HepG2 (cell line): ENCODE results near the gene CSH1. TPM values are rescaled to one million over a fixed set of nuclear protein-coding genes. Genes with fewer than 3 reads are reported as not detected.
A peak's percentile ranks its signal among the peaks of the same experiment; 100 is the strongest.

Experiments used
- BRD4 ChIP-seq: sonication (generic); formaldehyde crosslinking; IDR thresholded peaks from 2 replicates; pipeline ENCODE4 v1.4.0; 2020; ENCODE audit warnings: missing genetic modification reagents
- CCDC6 ChIP-seq: sonication (generic); formaldehyde crosslinking; IDR thresholded peaks from 2 replicates; pipeline ENCODE4 v1.8.1; 2022; ENCODE audit warnings: mild to moderate bottlenecking, missing genetic modification reagents, moderate library complexity
- FOXA1 ChIP-seq, 2 experiments: fragments of 450-650 bp in 1 of 2; sonication (generic) in 1 of 2; formaldehyde crosslinking in 1 of 2; IDR thresholded peaks; 2 replicates each; pipeline versions ENCODE4 v1.4.0 to v1.6.1; 2016 to 2020; ENCODE audit warnings: missing genetic modification reagents in 1 of 2
- HNF4G ChIP-seq, 2 experiments: sonication (generic) in 1 of 2; formaldehyde crosslinking in 1 of 2; IDR thresholded peaks; 2 replicates each; pipeline versions ENCODE4 v1.4.0 to v1.6.1; 2011 to 2020; ENCODE audit warnings: borderline replicate concordance in 2 of 2, low read depth in 2 of 2, mild to moderate bottlenecking in 2 of 2, low read length in 1 of 2, missing genetic modification reagents in 1 of 2, moderate library complexity in 1 of 2
- KAT2B ChIP-seq: fragments of 150-350 bp; IDR thresholded peaks from 2 replicates; pipeline ENCODE4 v1.6.1; 2014; ENCODE audit warnings: low read depth, low read length, borderline replicate concordance
- POLR2A ChIP-seq, 2 experiments: IDR thresholded peaks; 2 replicates each; pipeline ENCODE4 v1.6.1; 2011; ENCODE audit warnings: low read depth in 2 of 2, low read length in 2 of 2, mild to moderate bottlenecking in 1 of 2, moderate library complexity in 1 of 2; ENCODE audit not compliant: insufficient read depth in 1 of 2
- RXRB ChIP-seq: IDR thresholded peaks from 2 replicates; pipeline ENCODE4 v1.6.1; 2016; ENCODE audit warnings: borderline replicate concordance, missing genetic modification reagents, missing compliant biosample characterization
- SCMH1 ChIP-seq: sonication (generic); formaldehyde crosslinking; IDR thresholded peaks from 2 replicates; pipeline ENCODE4 v1.9.0; 2021; ENCODE audit warnings: missing genetic modification reagents, mild to moderate bottlenecking, borderline replicate concordance
- SOX5 ChIP-seq: IDR thresholded peaks from 2 replicates; pipeline ENCODE4 v1.6.1; 2016; ENCODE audit warnings: borderline replicate concordance
- SRSF4 ChIP-seq: fragments of 200-400 bp; formaldehyde crosslinking; IDR thresholded peaks from one replicate; pipeline ENCODE4 v1.6.1; 2018; ENCODE audit warnings: mild to moderate bottlenecking, low read depth, low read length, moderate library complexity; ENCODE audit not compliant: poor library complexity, severe bottlenecking
- SRSF9 ChIP-seq: fragments of 200-400 bp; formaldehyde crosslinking; IDR thresholded peaks from 2 replicates; pipeline ENCODE4 v1.6.1; 2018; ENCODE audit warnings: borderline replicate concordance, mild to moderate bottlenecking, low read depth, low read length; ENCODE audit not compliant: insufficient read depth, poor library complexity, severe bottlenecking
- ZNF207 ChIP-seq: fragments of 450-650 bp; IDR thresholded peaks from 2 replicates; pipeline ENCODE4 v1.6.1; 2016; ENCODE audit warnings: antibody characterized with exemption, borderline replicate concordance
- ZNF329 ChIP-seq: sonication (generic); formaldehyde crosslinking; IDR thresholded peaks from 2 replicates; pipeline ENCODE4 v1.9.0; 2021; ENCODE audit warnings: low read depth, mild to moderate bottlenecking, missing genetic modification reagents
- ZNF335 ChIP-seq: sonication (generic); formaldehyde crosslinking; IDR thresholded peaks from 2 replicates; pipeline ENCODE4 v1.4.0; 2020; ENCODE audit warnings: missing genetic modification reagents
- ZNF33A ChIP-seq: sonication (generic); formaldehyde crosslinking; IDR thresholded peaks from 2 replicates; pipeline ENCODE4 v1.5.1; 2020; ENCODE audit warnings: missing genetic modification reagents, mild to moderate bottlenecking, moderate library complexity, borderline replicate concordance
- ZNF501 ChIP-seq: sonication (generic); formaldehyde crosslinking; IDR thresholded peaks from 2 replicates; pipeline ENCODE4 v1.5.1; 2020; ENCODE audit warnings: mild to moderate bottlenecking, moderate library complexity, missing genetic modification reagents
- ZNF550 ChIP-seq: sonication (generic); formaldehyde crosslinking; IDR thresholded peaks from 2 replicates; pipeline ENCODE4 v1.4.0; 2020; ENCODE audit warnings: mild to moderate bottlenecking, missing genetic modification reagents, borderline replicate concordance
- ZNF629 ChIP-seq: sonication (generic); formaldehyde crosslinking; conservative IDR thresholded peaks from 2 replicates; pipeline ENCODE4 v1.5.0; 2020; ENCODE audit warnings: missing genetic modification reagents
- polyA plus RNA-seq, 8 experiments: library from polyadenylated mRNA; depleted of rRNA in 3 of 8; stranded (reverse) in 7 of 8; unstranded in 1 of 8; fragments of >200 nt; fragmentation: Illumina TruSeq in 4 of 8; extraction: Trizol in 4 of 8; gene quantifications; 2 replicates each; pipeline versions ENCODE4 v1.2.1 to v1.2.3, GENCODE V29; 2011 to 2016; ENCODE audit warnings: low read depth in 4 of 8, missing spikeins in 1 of 8, mixed read lengths in 1 of 8; ENCODE audit not compliant: insufficient read depth in 1 of 8
- total RNA-seq, 5 experiments: library from RNA; depleted of rRNA; stranded (reverse); fragments of >200 nt; fragmentation: Illumina TruSeq; extraction: Trizol; gene quantifications; 2 replicates each; pipeline ENCODE4 v1.2.3, GENCODE V29; 2016; ENCODE audit warnings: low read depth in 1 of 5
- TF ChIP-seq, protein P1 (sequence below): sonication (generic); formaldehyde crosslinking; IDR thresholded peaks from 2 replicates; pipeline ENCODE4 v1.5.0; 2020; ENCODE audit warnings: missing genetic modification reagents, mild to moderate bottlenecking, borderline replicate concordance
- TF ChIP-seq, protein P2 (sequence below): sonication (generic); formaldehyde crosslinking; IDR thresholded peaks from 2 replicates; pipeline ENCODE4 v1.4.0; 2020; ENCODE audit warnings: low read depth, mild to moderate bottlenecking, missing genetic modification reagents

The CSH1 gene
- total and polyA plus RNA-seq, 2 of the 13 experiments (the other 11 are each of a cell fraction or from before 2014, with no cell fraction given), result not detected

DNA sequence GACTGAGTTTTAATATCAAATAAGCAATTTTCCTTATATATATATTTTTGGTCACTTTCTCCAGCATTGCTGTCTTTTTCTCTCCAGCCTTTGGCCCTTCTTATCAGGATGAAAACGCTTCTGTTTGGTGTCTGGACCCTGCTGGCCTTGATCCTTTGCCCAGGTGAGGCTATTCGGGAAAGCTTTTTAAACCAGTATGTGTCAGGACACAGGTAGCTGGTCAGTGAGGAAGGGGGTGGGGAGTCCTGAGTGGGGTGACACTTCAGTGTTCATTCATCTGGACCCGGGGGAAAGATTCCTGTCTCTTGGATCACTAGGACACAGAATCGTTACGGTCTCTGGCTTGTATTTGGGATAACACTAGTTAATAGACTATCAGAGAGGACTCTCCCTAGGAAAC, 41.7 kb downstream of the CSH1 start (continued):
- TF ChIP-seq KAT2B (no peak), ZNF501 (no peak), ZNF207 (no peak), SOX5 (CRISPR knock-in tag) (0 out of 2 replicates have a peak, but pooled peaks have one; percentile 27), POLR2A (IDR thresholded peaks at IDR 0.05; ENCODE audit: insufficient read depth in 1 of 2, low read depth in 2 of 2, low read length in 2 of 2) (no peak), RXRB (CRISPR knock-in tag) (peak; percentile 67; the same call in 1 of the 2 replicates), SRSF4 (no peak), SRSF9 (no peak), ZNF629 (no peak), BRD4 (no peak), CCDC6 (no peak), HNF4G (IDR thresholded peaks at IDR 0.05; ENCODE audit: borderline replicate concordance, low read depth, low read length) (peak; percentile 43; the same call in 1 of the 2 replicates), HNF4G (CRISPR knock-in tag; IDR thresholded peaks at IDR 0.05; ENCODE audit: borderline replicate concordance, low read depth) (no peak; the same call in 1 of the 2 replicates), ZNF550 (CRISPR knock-in tag) (no peak), ZNF33A (CRISPR knock-in tag) (no peak), ZNF329 (no peak), ZNF335 (no peak), FOXA1 (IDR thresholded peaks at IDR 0.05) (no peak), FOXA1 (CRISPR knock-in tag; IDR thresholded peaks at IDR 0.05) (no peak), SCMH1 (no peak)
- TF ChIP-seq, protein P1, sequence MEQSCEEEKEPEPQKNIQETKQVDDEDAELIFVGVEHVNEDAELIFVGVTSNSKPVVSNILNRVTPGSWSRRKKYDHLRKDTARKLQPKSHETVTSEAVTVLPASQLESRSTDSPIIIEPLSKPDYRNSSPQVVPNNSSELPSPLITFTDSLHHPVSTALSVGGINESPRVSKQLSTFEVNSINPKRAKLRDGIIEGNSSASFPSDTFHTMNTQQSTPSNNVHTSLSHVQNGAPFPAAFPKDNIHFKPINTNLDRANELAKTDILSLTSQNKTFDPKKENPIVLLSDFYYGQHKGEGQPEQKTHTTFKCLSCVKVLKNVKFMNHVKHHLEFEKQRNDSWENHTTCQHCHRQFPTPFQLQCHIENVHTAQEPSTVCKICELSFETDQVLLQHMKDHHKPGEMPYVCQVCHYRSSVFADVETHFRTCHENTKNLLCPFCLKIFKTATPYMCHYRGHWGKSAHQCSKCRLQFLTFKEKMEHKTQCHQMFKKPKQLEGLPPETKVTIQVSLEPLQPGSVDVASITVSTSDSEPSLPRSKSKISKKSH, result no peak
- TF ChIP-seq, protein P2, sequence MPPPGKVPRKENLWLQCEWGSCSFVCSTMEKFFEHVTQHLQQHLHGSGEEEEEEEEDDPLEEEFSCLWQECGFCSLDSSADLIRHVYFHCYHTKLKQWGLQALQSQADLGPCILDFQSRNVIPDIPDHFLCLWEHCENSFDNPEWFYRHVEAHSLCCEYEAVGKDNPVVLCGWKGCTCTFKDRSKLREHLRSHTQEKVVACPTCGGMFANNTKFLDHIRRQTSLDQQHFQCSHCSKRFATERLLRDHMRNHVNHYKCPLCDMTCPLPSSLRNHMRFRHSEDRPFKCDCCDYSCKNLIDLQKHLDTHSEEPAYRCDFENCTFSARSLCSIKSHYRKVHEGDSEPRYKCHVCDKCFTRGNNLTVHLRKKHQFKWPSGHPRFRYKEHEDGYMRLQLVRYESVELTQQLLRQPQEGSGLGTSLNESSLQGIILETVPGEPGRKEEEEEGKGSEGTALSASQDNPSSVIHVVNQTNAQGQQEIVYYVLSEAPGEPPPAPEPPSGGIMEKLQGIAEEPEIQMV, result no peak
